ENCODE results near the gene PTPRH. TPM values are rescaled to one million over a fixed set of nuclear protein-coding genes. Genes with fewer than 3 reads are reported as not detected.

The PTPRH gene
- total RNA-seq, 1 experiment from 2014 or later = 15.9 TPM

- TF ChIP-seq CTCF (IDR thresholded peaks at IDR 0.05 in 2 of 3, conservative IDR thresholded peaks at IDR 0.05 in 1 of 3; ENCODE audit: borderline replicate concordance in 1 of 3, insufficient read depth in 1 of 3, low read depth in 2 of 3, low read length in 2 of 3) (no peak), FOSL1 (IDR thresholded peaks at IDR 0.05; ENCODE audit: low read depth) (no peak), JUND (IDR thresholded peaks at IDR 0.05) (no peak)
These were observed 47.5 kb upstream of the PTPRH start (continued) for GRCh38 chr19:55256562-55257460.

- no peaks in the 10 kb centered on the region for H3K9me2 ChIP-seq (ENCODE audit: insufficient read depth)
- peaks cover 0 to 9% of the 10 kb centered on the region in 2 experiments; a peak in 3 of 4 replicates for H3K36me3 ChIP-seq (ENCODE audit: control insufficient read depth in 1 of 2, insufficient read depth in 2 of 2, low read length in 2 of 2)
- H3K27me3 ChIP-seq (ENCODE audit: insufficient read depth, low read length) = no peaks in the 10 kb centered on the region
- no peak overlapping the region for H3K9ac ChIP-seq (ENCODE audit: low read length)
- no peak for DNase-seq (ENCODE audit: low read depth, low spot score)
- TF ChIP-seq ELF1 (IDR thresholded peaks at IDR 0.05; ENCODE audit: borderline replicate concordance, low read depth) = no peak
- no peak for TF ChIP-seq SP1 (IDR thresholded peaks at IDR 0.05; ENCODE audit: low read depth)
- no peak for TF ChIP-seq CTCF (IDR thresholded peaks at IDR 0.05 in 2 of 3, conservative IDR thresholded peaks at IDR 0.05 in 1 of 3; ENCODE audit: borderline replicate concordance in 1 of 3, insufficient read depth in 1 of 3, low read depth in 2 of 3, low read length in 2 of 3)
- no peak for TF ChIP-seq RAD21 (IDR thresholded peaks at IDR 0.05; ENCODE audit: low read depth)
- TF ChIP-seq ZNF274 (IDR thresholded peaks at IDR 0.05; ENCODE audit: low read depth, low read length) = no peak
- TF ChIP-seq SRF (IDR thresholded peaks at IDR 0.05; ENCODE audit: low read depth) = no peak
- TF ChIP-seq MAX (IDR thresholded peaks at IDR 0.05) = no peak
- no peak for TF ChIP-seq ZFX (IDR thresholded peaks at IDR 0.05)
- no peak for TF ChIP-seq EZH2 (IDR thresholded peaks at IDR 0.05)
- peak overlapping the region; percentile 98 for H3K4me2 ChIP-seq (ENCODE audit: low read length)
- ChIA-PET POLR2A (interaction anchor here (1.2 kb wide), 1 partner anchor 45 kb away, joined by 3 read pairs; no protein-coding TSS in a partner anchor), RAD21 (ENCODE audit: low non-redundant PET in 1 of 2, low total read pairs in 2 of 2, uncharacterized antibody in 2 of 2, unreplicated experiment in 2 of 2) (no interaction called here), CTCF (no interaction called here)
- no peaks in the 10 kb centered on the region for H4K20me1 ChIP-seq (ENCODE audit: insufficient read depth)
- intact Hi-C loops (cut with micrococcal nuclease) = loop anchor here (5.0 kb wide), 1 partner anchor 89 kb away; the partner anchor contains the start of gene DNAAF3
- H3K9me3 ChIP-seq (ENCODE audit: control insufficient read depth in 1 of 2, insufficient read depth in 1 of 2, low read depth in 1 of 2, low read length in 2 of 2) = no peaks in the 10 kb centered on the region
- ATAC-seq = no peak
- no TSS peak for BruUV-seq (replicated peaks)
- no peak overlapping the region for H2AFZ ChIP-seq (ENCODE audit: low read depth, low read length, poor library complexity, severe bottlenecking)
- no peak overlapping the region for H3K4me3 ChIP-seq (replicated peaks in 1 of 2; ENCODE audit: low read depth in 1 of 2, low read length in 2 of 2)
- H3K4me1 ChIP-seq (ENCODE audit: control insufficient read depth in 1 of 2, insufficient read depth in 2 of 2, low read length in 2 of 2) = peaks cover 20 to 41% of the 10 kb centered on the region in 2 experiments
- H3K27ac ChIP-seq (ENCODE audit: low read depth, low read length) = no peak overlapping the region
- peaks cover 79% of the 10 kb centered on the region for H3K79me2 ChIP-seq (ENCODE audit: insufficient read depth, low read length)
These were observed 46.5 kb upstream of the PTPRH start for GRCh38 chr19:55255618-55256423.
